ENCODE data around the gene FAM120C.

The FAM120C gene

DNA sequence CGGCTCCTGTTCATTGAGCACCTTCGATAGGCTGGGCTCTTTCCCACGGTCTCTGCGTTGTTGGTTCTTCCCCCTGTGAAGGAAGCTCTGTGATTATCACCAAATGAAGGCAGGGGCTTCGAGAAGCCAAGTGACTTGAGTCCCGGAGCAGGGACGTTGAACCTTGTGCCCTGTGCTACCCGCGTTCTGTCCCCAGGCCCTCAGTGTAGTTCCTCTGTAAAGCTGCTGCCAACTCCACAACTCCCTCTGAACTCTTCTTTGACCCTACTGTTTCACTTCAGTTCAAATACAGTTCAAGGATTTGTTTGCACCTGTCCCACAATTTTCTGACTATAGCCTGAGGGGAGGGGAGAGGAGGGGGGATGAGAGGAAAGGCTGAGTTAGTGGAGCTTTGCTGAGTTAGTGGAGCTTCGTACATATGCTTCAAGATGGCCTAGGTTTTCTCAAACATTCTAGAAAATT, 138.1 kb downstream of the FAM120C start:
- no peak for DNase-seq (ENCODE audit: low spot score)
- in situ Hi-C loops (cut with MboI; ENCODE audit: low pct_unique_long_range_greater_than_20kb, low sequenced_read_pairs, unreplicated experiment) = no loop called here
- TF ChIP-seq, protein P1, sequence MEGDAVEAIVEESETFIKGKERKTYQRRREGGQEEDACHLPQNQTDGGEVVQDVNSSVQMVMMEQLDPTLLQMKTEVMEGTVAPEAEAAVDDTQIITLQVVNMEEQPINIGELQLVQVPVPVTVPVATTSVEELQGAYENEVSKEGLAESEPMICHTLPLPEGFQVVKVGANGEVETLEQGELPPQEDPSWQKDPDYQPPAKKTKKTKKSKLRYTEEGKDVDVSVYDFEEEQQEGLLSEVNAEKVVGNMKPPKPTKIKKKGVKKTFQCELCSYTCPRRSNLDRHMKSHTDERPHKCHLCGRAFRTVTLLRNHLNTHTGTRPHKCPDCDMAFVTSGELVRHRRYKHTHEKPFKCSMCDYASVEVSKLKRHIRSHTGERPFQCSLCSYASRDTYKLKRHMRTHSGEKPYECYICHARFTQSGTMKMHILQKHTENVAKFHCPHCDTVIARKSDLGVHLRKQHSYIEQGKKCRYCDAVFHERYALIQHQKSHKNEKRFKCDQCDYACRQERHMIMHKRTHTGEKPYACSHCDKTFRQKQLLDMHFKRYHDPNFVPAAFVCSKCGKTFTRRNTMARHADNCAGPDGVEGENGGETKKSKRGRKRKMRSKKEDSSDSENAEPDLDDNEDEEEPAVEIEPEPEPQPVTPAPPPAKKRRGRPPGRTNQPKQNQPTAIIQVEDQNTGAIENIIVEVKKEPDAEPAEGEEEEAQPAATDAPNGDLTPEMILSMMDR (IDR thresholded peaks at IDR 0.05; ENCODE audit: extremely low read depth, insufficient read depth, missing control alignments) = no peak

DNA sequence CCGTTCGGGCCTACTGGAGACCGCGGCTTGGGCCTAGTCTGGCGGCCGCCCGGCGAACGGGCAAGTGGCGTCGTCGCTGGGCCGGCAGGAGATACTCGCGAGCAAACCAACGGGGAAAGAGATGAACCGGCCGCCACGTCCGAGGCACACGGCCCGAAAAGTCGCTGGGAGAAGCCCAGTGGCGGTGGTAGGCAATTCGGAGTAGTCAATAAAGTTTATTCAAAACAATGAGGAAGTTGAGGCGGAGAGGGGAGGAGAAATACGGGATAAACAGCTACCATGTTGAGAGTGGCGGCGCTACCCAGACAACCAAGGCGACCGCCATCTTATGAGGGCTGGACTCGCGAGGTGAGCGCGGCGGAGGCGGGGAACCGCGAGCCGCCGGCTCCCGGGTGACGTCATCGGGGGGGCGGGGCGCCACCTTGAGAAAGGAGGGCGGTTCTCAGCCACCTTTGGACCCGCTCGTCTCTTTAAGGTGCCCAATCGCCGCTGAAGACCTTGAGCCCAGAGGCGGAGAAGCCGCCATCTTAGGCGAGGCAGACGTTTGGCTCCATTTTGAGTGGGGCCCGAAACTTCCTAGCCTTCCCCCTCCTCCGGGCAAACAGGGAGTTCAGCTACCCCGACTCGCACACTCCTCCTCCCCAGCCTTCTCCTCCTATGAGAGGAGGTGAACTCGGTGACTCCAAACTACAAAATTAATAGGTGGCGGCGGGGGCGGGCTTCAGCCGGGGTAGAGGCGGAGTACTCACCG, 138.8 kb downstream of the FAM120C start, which contains the start of gene PHF8:
Gene PHF8, minus strand, starts transcription at position 348 of the 751 bp plus-strand sequence. CDS start 1,745 bp downstream, outside the sequence.
- peak; percentile 85 for DNase-seq (ENCODE audit: low spot score)
- TF ChIP-seq, protein P1 (IDR thresholded peaks at IDR 0.05; ENCODE audit: extremely low read depth, insufficient read depth, missing control alignments) = no peak
- in situ Hi-C loops (cut with MboI; ENCODE audit: low pct_unique_long_range_greater_than_20kb, low sequenced_read_pairs, unreplicated experiment) = no loop called here

DNA sequence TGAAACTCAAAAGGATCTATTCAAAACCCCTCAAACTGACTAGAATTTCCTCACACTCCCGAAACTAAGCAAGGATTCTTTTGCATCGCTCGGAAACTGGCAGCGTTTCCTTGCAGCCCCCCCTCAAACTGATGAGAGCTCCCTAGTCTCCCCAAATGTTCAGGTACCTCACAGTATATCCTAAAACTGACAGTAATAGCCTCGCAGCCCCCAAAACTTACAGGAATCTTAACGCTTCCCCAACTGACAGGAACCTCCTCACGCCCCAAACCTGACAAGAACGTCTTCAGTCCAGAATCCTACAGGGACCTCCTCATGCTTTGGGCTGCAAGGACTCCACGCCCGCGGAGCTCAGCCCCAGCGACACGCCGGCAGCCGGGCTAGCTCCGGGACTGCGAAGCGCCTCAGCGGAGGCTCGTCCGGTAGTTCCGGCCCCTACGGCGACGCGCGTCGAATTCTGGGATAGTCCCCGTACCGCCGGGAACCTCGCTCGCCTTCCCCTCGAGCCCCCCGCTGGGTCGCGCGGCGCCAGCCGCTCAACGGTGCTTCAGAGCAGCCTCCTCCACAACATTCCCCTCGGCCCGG, 139.4 kb downstream of the FAM120C start:
- DNase-seq (ENCODE audit: low spot score) = peak; percentile 28
- in situ Hi-C loops (cut with MboI; ENCODE audit: low pct_unique_long_range_greater_than_20kb, low sequenced_read_pairs, unreplicated experiment) = no loop called here
- TF ChIP-seq, protein P1 (IDR thresholded peaks at IDR 0.05; ENCODE audit: extremely low read depth, insufficient read depth, missing control alignments) = no peak

DNA sequence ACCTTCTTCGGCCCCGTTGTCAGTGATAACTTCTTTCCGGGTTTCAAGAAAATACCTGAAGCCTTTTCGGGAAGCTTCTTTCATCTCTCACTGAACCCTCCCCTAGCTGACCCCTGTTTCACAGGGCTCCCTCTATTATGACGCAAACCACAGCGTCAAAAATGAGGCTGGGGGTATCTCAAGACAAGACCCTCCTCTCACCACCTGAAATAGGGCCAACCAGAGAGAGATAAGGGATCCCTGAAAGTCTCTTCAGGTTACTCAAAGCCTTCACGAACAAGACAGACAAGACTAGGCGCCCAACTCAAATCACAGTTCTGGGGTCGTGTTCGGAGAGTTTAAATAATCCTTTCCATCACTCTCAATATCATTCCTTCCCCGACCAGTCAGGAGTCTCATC, 140.0 kb downstream of the FAM120C start:
- in situ Hi-C loops (cut with MboI; ENCODE audit: low pct_unique_long_range_greater_than_20kb, low sequenced_read_pairs, unreplicated experiment) = no loop called here
- TF ChIP-seq, protein P1 (IDR thresholded peaks at IDR 0.05; ENCODE audit: extremely low read depth, insufficient read depth, missing control alignments) = no peak
- DNase-seq (ENCODE audit: low spot score) = no peak

DNA sequence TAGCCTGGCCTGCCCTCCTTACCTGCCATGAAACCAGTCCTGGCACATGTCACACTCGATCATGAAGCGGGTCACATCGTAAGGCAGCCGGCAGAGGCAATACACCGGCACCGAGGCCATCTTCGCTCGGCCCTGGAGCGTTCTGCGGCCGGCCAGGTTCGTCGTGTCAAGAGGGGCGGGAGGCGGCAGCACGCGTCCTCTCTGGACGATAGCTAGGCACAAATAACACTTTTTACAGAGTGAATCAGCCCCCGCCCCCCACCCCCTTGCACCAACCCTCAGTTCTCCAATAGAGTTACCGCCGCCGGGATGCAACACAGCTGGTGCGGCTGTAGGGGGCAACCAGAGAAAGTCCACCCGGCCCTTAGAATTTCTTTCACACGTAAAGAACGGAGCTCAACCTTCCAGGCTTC, 140.4 kb downstream of the FAM120C start:
- peak; percentile 42 for DNase-seq (ENCODE audit: low spot score)
- TF ChIP-seq, protein P1 (IDR thresholded peaks at IDR 0.05; ENCODE audit: extremely low read depth, insufficient read depth, missing control alignments) = peak; percentile 15
- in situ Hi-C loops (cut with MboI; ENCODE audit: low pct_unique_long_range_greater_than_20kb, low sequenced_read_pairs, unreplicated experiment) = no loop called here

DNA sequence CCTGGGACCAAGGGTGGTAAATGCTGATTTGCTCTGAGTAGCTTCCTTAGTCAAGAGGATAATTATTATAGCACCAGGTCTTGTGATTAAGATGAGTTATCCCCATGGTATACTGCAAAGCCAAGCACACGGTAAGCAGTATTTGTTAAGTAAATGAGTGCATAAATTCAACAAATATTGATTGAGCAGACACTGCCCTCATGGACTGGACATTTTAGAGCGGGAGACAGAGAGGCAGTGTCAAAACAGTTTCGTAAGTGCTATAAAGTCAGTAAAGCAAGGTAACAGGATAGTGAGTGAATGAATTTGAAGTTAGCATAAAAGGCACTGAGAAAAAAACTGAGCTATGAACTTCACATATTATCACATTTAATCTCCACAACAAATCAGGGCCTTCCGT, 152.7 kb downstream of the FAM120C start:
- TF ChIP-seq, protein P1 (IDR thresholded peaks at IDR 0.05; ENCODE audit: extremely low read depth, insufficient read depth, missing control alignments) = no peak
- no peak for DNase-seq (ENCODE audit: low spot score)
- in situ Hi-C loops (cut with MboI; ENCODE audit: low pct_unique_long_range_greater_than_20kb, low sequenced_read_pairs, unreplicated experiment) = no loop called here
